H1 (cell line): ENCODE results near the gene DAW1. TPM values are rescaled to one million over a fixed set of nuclear protein-coding genes. Genes with fewer than 3 reads are reported as not detected.

ENCODE experiments used
- CTBP2 ChIP-seq: IDR thresholded peaks from 2 replicates; pipeline ENCODE4 v1.7.0; 2011; ENCODE audit warnings: borderline replicate concordance, mild to moderate bottlenecking, moderate library complexity, mixed read lengths, low read length; ENCODE audit not compliant: insufficient read depth, insufficient read length
- polyA plus RNA-seq, 7 experiments: library from polyadenylated mRNA; depleted of rRNA in 3 of 7; stranded (reverse) in 5 of 7; unstranded in 2 of 7; fragments of >200 nt in 5 of 7; fragments of 200-250 nt in 2 of 7; gene quantifications; 1 replicate in 5 of 7; 2 replicates in 1 of 7; 4 replicates in 1 of 7; pipeline versions ENCODE4 v1.2.1 to v1.2.3, GENCODE V29; 2011 to 2013; ENCODE audit warnings: missing spikeins in 2 of 7, mixed read lengths in 2 of 7
- total RNA-seq: library from RNA; stranded (reverse); fragmentation: NEBNext Ultra II Directional; extraction: Animal tissue kit (Norgen Biotek cat#: 25700); gene quantifications from 2 replicates; pipeline ENCODE4 v1.2.1, GENCODE V29; 2021

DAW1 gene
- total and polyA plus RNA-seq, 2 of the 8 experiments (the other 6 are each of a cell fraction or from before 2014, with no cell fraction given), result 0.44 to 1.4 TPM

DNA sequence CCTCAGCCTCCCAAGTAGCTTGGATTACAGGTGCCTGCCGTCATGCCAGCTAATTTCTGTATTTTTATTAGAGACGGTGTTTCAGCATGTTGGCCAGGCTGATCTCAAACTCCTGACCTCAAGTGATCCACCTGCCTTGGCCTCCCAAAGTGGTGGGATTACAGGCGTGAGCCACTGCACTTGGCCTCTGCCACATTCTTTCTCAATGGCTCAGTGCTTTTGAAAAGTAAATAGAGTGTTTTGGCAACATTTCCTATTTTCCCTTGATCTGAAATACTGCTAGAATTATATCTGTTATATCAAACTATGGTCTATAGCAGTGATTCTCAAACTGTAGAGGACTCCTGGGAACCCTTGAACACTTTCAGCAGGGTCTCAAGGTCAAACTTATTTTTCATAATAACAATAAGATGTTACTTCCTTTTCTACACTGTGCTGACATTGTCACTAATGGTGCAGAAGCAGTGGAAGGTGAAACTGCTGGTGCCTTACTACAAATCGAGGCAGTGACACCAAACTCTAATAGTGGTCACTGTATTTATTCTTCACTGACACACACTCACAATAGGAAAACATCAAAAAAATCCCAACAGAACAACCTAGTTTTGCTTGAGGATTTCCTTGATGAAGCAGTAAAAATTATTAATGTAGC lies 10.6 kb downstream of the DAW1 start (continued):
- no peak for TF ChIP-seq CTBP2
